Dedifferentiated amniotic fluid mesenchymal stem cell (primary cell): ENCODE data around the gene DERL2.

ENCODE experiments used
- DNase-seq: peaks from one replicate; pipeline ENCODE4 v3.0.0-alpha.2; 2016; ENCODE audit errors: extremely low spot score

DERL2 gene

GRCh38 chr17:5485270-5486205, at the start of gene DERL2:
Gene DERL2 (minus strand): TSS chr17:5486178. CDS start chr17:5486161, 17 bp downstream.
- DNase-seq = no peak

GRCh38 chr17:5535436-5535835, 49.5 kb upstream of the DERL2 start:
- DNase-seq = no peak

- no peak for DNase-seq
Measured at GRCh38 chr17:5533486-5534315, 47.7 kb upstream of the DERL2 start.

- DNase-seq = no peak
Measured at GRCh38 chr17:5532581-5532980, 46.6 kb upstream of the DERL2 start.

GRCh38 chr17:5531085-5531418, 45.1 kb upstream of the DERL2 start:
- no peak for DNase-seq

- no peak for DNase-seq
Measured at GRCh38 chr17:5530265-5531084, 44.5 kb upstream of the DERL2 start.

- no peak for DNase-seq
Measured at GRCh38 chr17:5527601-5528250, 41.7 kb upstream of the DERL2 start.

GRCh38 chr17:5526821-5527598, 41.0 kb upstream of the DERL2 start:
- DNase-seq = peak; percentile 96

GRCh38 chr17:5523249-5523648, 37.3 kb upstream of the DERL2 start:
- DNase-seq = no peak

GRCh38 chr17:5522476-5522875, 36.5 kb upstream of the DERL2 start:
- DNase-seq = no peak

- DNase-seq = peak; percentile 94
Measured at GRCh38 chr17:5516060-5516792, 30.2 kb upstream of the DERL2 start.

- no peak for DNase-seq
Measured at GRCh38 chr17:5514976-5515375, 29.0 kb upstream of the DERL2 start.

- no peak for DNase-seq
Measured at GRCh38 chr17:5513628-5514027, 27.6 kb upstream of the DERL2 start.

- DNase-seq = no peak
Measured at GRCh38 chr17:5511401-5512225, 25.6 kb upstream of the DERL2 start.

- DNase-seq = no peak
Measured at GRCh38 chr17:5510771-5511170, 24.8 kb upstream of the DERL2 start.

- DNase-seq = no peak
Measured at GRCh38 chr17:5509482-5509881, 23.5 kb upstream of the DERL2 start.

- no peak for DNase-seq
Measured at GRCh38 chr17:5508810-5509209, 22.8 kb upstream of the DERL2 start.

GRCh38 chr17:5506307-5506706, 20.3 kb upstream of the DERL2 start:
- DNase-seq = no peak

- DNase-seq = no peak
Measured at GRCh38 chr17:5502552-5502951, 16.6 kb upstream of the DERL2 start.
